Activated CD4-positive, alpha-beta T cell treated with anti-CD3 and anti-CD28 coated beads for 36 hours (primary cell): Measurements from ENCODE around the gene TDP1. TPM values are rescaled to one million over a fixed set of nuclear protein-coding genes. Genes with fewer than 3 reads are reported as not detected.

Experiments
- ATAC-seq: fragments of 200-7000 bp; cut with Tn5 transposase; one replicate; pipeline ENCODE4 v1.10.0; 2021; ENCODE audit warnings: mild to moderate bottlenecking, moderate library complexity
- CTCF ChIA-PET: fragments of 350-600 bp; sonication (Branson Sonifier 250); formaldehyde crosslinking; loops from one replicate; lab custom pipeline; 2021; ENCODE audit warnings: antibody characterized with exemption; lab: Charles Lee
- POLR2A ChIA-PET: fragments of 350-600 bp; sonication (Branson Sonifier 250); formaldehyde crosslinking; loops from one replicate; lab custom pipeline; 2021; ENCODE audit warnings: antibody characterized with exemption, inconsistent platforms; lab: Charles Lee
- DNase-seq: peaks from one replicate; pipeline ENCODE4 v3.0.0-alpha.2; 2020
- H3K27ac Mint-ChIP-seq: one replicate; pipeline ENCODE4 v1.8.0; 2021; ENCODE audit warnings: mixed read lengths
- H3K27me3 Mint-ChIP-seq: one replicate; pipeline ENCODE4 v1.8.0; 2021; ENCODE audit warnings: mixed read lengths
- H3K36me3 Mint-ChIP-seq: one replicate; pipeline ENCODE4 v1.8.0; 2021; ENCODE audit warnings: low read depth, mixed read lengths
- H3K4me1 Mint-ChIP-seq: one replicate; pipeline ENCODE4 v1.8.0; 2021; ENCODE audit warnings: mixed read lengths
- H3K4me3 Mint-ChIP-seq: one replicate; pipeline ENCODE4 v1.8.0; 2021; ENCODE audit warnings: mild to moderate bottlenecking, moderate library complexity, mixed read lengths
- H3K9me3 Mint-ChIP-seq: one replicate; pipeline ENCODE4 v1.8.0; 2021; ENCODE audit warnings: low read depth, mixed read lengths
- intact Hi-C, 2 experiments: fragments of 100-400 bp; cut with DNase I in 1 of 2; cut with micrococcal nuclease in 1 of 2; formaldehyde crosslinking; loops; one replicate each; pipeline versions ENCODE4 v1.14.2 to v1.15.1; 2022 to 2024; cut with DNase I, micrococcal nuclease
- total RNA-seq, 2 experiments: library from RNA; stranded (reverse); gene quantifications; one replicate each; pipeline ENCODE4 v1.2.3, GENCODE V29; 2021

TDP1 gene
- total RNA-seq, 2 experiments from 2014 or later = 101 to 108 TPM

GRCh38 chr14:89987161-89987475 is 31.4 kb downstream of the TDP1 start:
- H3K27me3 Mint-ChIP-seq = no peaks in the 10 kb centered on the region
- no peak for ATAC-seq
- POLR2A ChIA-PET = no interaction called here
- H3K36me3 Mint-ChIP-seq = peaks cover 58% of the 10 kb centered on the region
- no peak for DNase-seq
- H3K4me3 Mint-ChIP-seq = no peak overlapping the region
- intact Hi-C loops = no loop called here
- H3K4me1 Mint-ChIP-seq = no peaks in the 10 kb centered on the region
- H3K27ac Mint-ChIP-seq = no peak overlapping the region
- CTCF ChIA-PET = interaction anchor here (1.1 to 3.4 kb wide), 4 partner anchors 14 to 73 kb away, joined by 4 to 20 read pairs (median 8); no protein-coding TSS in a partner anchor
- H3K9me3 Mint-ChIP-seq = no peaks in the 10 kb centered on the region

- H3K4me3 Mint-ChIP-seq = no peak overlapping the region
- H3K9me3 Mint-ChIP-seq = no peaks in the 10 kb centered on the region
- DNase-seq (no peak), ATAC-seq (no peak)
- CTCF ChIA-PET = interaction anchor here (0.6 to 2.4 kb wide), 5 partner anchors 9 to 157 kb away, joined by 3 to 7 read pairs (median 5); no protein-coding TSS in a partner anchor
- no peaks in the 10 kb centered on the region for H3K4me1 Mint-ChIP-seq
- intact Hi-C loops = no loop called here
- H3K27me3 Mint-ChIP-seq = no peaks in the 10 kb centered on the region
- peaks cover 59% of the 10 kb centered on the region for H3K36me3 Mint-ChIP-seq
- H3K27ac Mint-ChIP-seq = no peak overlapping the region
- POLR2A ChIA-PET = no interaction called here
Measured at GRCh38 chr14:89988787-89989186, 33.1 kb downstream of the TDP1 start.

GRCh38 chr14:89990218-89990617 is 34.5 kb downstream of the TDP1 start:
- no peaks in the 10 kb centered on the region for H3K27me3 Mint-ChIP-seq
- H3K27ac Mint-ChIP-seq = no peak overlapping the region
- H3K9me3 Mint-ChIP-seq = no peaks in the 10 kb centered on the region
- ChIA-PET CTCF (interaction anchor here (1.4 to 1.8 kb wide), 2 partner anchors 10 to 17 kb away, joined by 4 to 5 read pairs; no protein-coding TSS in a partner anchor), POLR2A (no interaction called here)
- ATAC-seq (no peak), DNase-seq (no peak)
- H3K4me3 Mint-ChIP-seq = no peak overlapping the region
- peaks cover 63% of the 10 kb centered on the region for H3K36me3 Mint-ChIP-seq
- no peaks in the 10 kb centered on the region for H3K4me1 Mint-ChIP-seq
- intact Hi-C loops = no loop called here

- Mint-ChIP-seq H3K27ac (no peak overlapping the region), H3K9me3 (no peaks in the 10 kb centered on the region), H3K27me3 (no peaks in the 10 kb centered on the region), H3K4me3 (no peak overlapping the region), H3K4me1 (no peaks in the 10 kb centered on the region), H3K36me3 (peaks cover 66% of the 10 kb centered on the region)
- ATAC-seq (no peak), DNase-seq (no peak)
- ChIA-PET CTCF (no interaction called here), POLR2A (interaction anchor here (0.6 kb wide), 1 partner anchor 23 kb away, joined by 3 read pairs; no protein-coding TSS in a partner anchor)
- intact Hi-C loops = no loop called here
Measured at GRCh38 chr14:89990623-89991275, 35.0 kb downstream of the TDP1 start.

- no peaks in the 10 kb centered on the region for H3K9me3 Mint-ChIP-seq
- no peaks in the 10 kb centered on the region for H3K4me1 Mint-ChIP-seq
- DNase-seq (no peak), ATAC-seq (no peak)
- no peak overlapping the region for H3K27ac Mint-ChIP-seq
- peaks cover 67% of the 10 kb centered on the region for H3K36me3 Mint-ChIP-seq
- ChIA-PET CTCF (interaction anchor here (0.9 kb wide), 1 partner anchor 38 kb away, joined by 3 read pairs; the partner anchor contains the start of gene EFCAB11), POLR2A (no interaction called here)
- intact Hi-C loops = no loop called here
- no peak overlapping the region for H3K4me3 Mint-ChIP-seq
- no peaks in the 10 kb centered on the region for H3K27me3 Mint-ChIP-seq
Measured at GRCh38 chr14:89992273-89992672, 36.5 kb downstream of the TDP1 start.

GRCh38 chr14:89996963-89997362 is 41.2 kb downstream of the TDP1 start:
- Mint-ChIP-seq H3K27ac (no peak overlapping the region), H3K4me3 (no peak overlapping the region), H3K4me1 (no peaks in the 10 kb centered on the region), H3K27me3 (no peaks in the 10 kb centered on the region), H3K36me3 (peaks cover 64% of the 10 kb centered on the region), H3K9me3 (no peaks in the 10 kb centered on the region)
- CTCF ChIA-PET = no interaction called here
- intact Hi-C loops = no loop called here
- POLR2A ChIA-PET = no interaction called here
- DNase-seq = no peak
- ATAC-seq = no peak

GRCh38 chr14:90000935-90001334 is 45.2 kb downstream of the TDP1 start:
- Mint-ChIP-seq H3K27me3 (no peaks in the 10 kb centered on the region), H3K27ac (no peak overlapping the region), H3K4me1 (peaks cover 12% of the 10 kb centered on the region), H3K4me3 (no peak overlapping the region), H3K9me3 (no peaks in the 10 kb centered on the region), H3K36me3 (peaks cover 62% of the 10 kb centered on the region)
- CTCF ChIA-PET = no interaction called here
- ATAC-seq (no peak), DNase-seq (no peak)
- intact Hi-C loops = no loop called here
- POLR2A ChIA-PET = interaction anchor here (0.6 kb wide), 1 partner anchor 1133 kb away, joined by 3 read pairs; no protein-coding TSS in a partner anchor

- ChIA-PET CTCF (interaction anchor here (0.6 kb wide), 1 partner anchor 21 kb away, joined by 3 read pairs; no protein-coding TSS in a partner anchor), POLR2A (interaction anchor here (1.3 kb wide), 1 partner anchor 48 kb away, joined by 3 read pairs; no protein-coding TSS in a partner anchor)
- no peak overlapping the region for H3K27ac Mint-ChIP-seq
- no peak overlapping the region for H3K4me3 Mint-ChIP-seq
- peak; percentile 85 for ATAC-seq
- no peaks in the 10 kb centered on the region for H3K27me3 Mint-ChIP-seq
- DNase-seq = no peak
- no peaks in the 10 kb centered on the region for H3K9me3 Mint-ChIP-seq
- peaks cover 58% of the 10 kb centered on the region for H3K36me3 Mint-ChIP-seq
- intact Hi-C loops = no loop called here
- peaks cover 23% of the 10 kb centered on the region for H3K4me1 Mint-ChIP-seq
Measured at GRCh38 chr14:90003526-90004307, 48.0 kb downstream of the TDP1 start.

- no peaks in the 10 kb centered on the region for H3K27me3 Mint-ChIP-seq
- no peak overlapping the region for H3K4me3 Mint-ChIP-seq
- H3K36me3 Mint-ChIP-seq = peaks cover 65% of the 10 kb centered on the region
- no peak overlapping the region for H3K27ac Mint-ChIP-seq
- DNase-seq = no peak
- no peak for ATAC-seq
- CTCF ChIA-PET = no interaction called here
- peaks cover 23% of the 10 kb centered on the region for H3K4me1 Mint-ChIP-seq
- H3K9me3 Mint-ChIP-seq = no peaks in the 10 kb centered on the region
- intact Hi-C loops = no loop called here
- POLR2A ChIA-PET = no interaction called here
Measured at GRCh38 chr14:90005441-90005840, 49.7 kb downstream of the TDP1 start.

GRCh38 chr14:90005939-90006530 is 50.3 kb downstream of the TDP1 start:
- no peak overlapping the region for H3K4me3 Mint-ChIP-seq

GRCh38 chr14:90017371-90017770 is 61.6 kb downstream of the TDP1 start:
- CTCF ChIA-PET = interaction anchor here (0.6 to 1.0 kb wide), 4 partner anchors 40 to 227 kb away, joined by 3 read pairs; no protein-coding TSS in a partner anchor
- no peak overlapping the region for H3K27ac Mint-ChIP-seq
- DNase-seq (no peak), ATAC-seq (no peak)
- no peaks in the 10 kb centered on the region for H3K27me3 Mint-ChIP-seq
- H3K36me3 Mint-ChIP-seq = peaks cover 73% of the 10 kb centered on the region
- H3K9me3 Mint-ChIP-seq = no peaks in the 10 kb centered on the region
- intact Hi-C loops = no loop called here
- POLR2A ChIA-PET = no interaction called here
- no peak overlapping the region for H3K4me3 Mint-ChIP-seq
- H3K4me1 Mint-ChIP-seq = peaks cover 5% of the 10 kb centered on the region

More at GRCh38 chr14:90005939-90006530, 50.3 kb downstream of the TDP1 start:
- ATAC-seq (no peak), DNase-seq (no peak)
- Mint-ChIP-seq H3K27ac (no peak overlapping the region), H3K9me3 (peaks cover 2% of the 10 kb centered on the region), H3K36me3 (peaks cover 69% of the 10 kb centered on the region), H3K4me1 (peaks cover 23% of the 10 kb centered on the region), H3K27me3 (no peaks in the 10 kb centered on the region)
- intact Hi-C loops = no loop called here
- ChIA-PET POLR2A (no interaction called here), CTCF (interaction anchor here (0.6 kb wide), 1 partner anchor 133 kb away, joined by 4 read pairs; no protein-coding TSS in a partner anchor)
